ENCODE data around the gene DEFB121. TPM values are rescaled to one million over a fixed set of nuclear protein-coding genes. Genes with fewer than 3 reads are reported as not detected.

Gene DEFB121
- total RNA-seq, 1 donor from 2014 or later: not detected

- TF ChIP-seq, protein P1, sequence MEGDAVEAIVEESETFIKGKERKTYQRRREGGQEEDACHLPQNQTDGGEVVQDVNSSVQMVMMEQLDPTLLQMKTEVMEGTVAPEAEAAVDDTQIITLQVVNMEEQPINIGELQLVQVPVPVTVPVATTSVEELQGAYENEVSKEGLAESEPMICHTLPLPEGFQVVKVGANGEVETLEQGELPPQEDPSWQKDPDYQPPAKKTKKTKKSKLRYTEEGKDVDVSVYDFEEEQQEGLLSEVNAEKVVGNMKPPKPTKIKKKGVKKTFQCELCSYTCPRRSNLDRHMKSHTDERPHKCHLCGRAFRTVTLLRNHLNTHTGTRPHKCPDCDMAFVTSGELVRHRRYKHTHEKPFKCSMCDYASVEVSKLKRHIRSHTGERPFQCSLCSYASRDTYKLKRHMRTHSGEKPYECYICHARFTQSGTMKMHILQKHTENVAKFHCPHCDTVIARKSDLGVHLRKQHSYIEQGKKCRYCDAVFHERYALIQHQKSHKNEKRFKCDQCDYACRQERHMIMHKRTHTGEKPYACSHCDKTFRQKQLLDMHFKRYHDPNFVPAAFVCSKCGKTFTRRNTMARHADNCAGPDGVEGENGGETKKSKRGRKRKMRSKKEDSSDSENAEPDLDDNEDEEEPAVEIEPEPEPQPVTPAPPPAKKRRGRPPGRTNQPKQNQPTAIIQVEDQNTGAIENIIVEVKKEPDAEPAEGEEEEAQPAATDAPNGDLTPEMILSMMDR (IDR thresholded peaks at IDR 0.05): no peak
- intact Hi-C loops (cut with DNase I): no loop called here
- no peak for DNase-seq
- Histone ChIP-seq H3K27ac (no peak overlapping the region), H3K4me1 (no peaks in the 10 kb centered on the region), H3K9me3 (no peaks in the 10 kb centered on the region), H3K27me3 (peaks cover 8% of the 10 kb centered on the region), H3K36me3 (no peaks in the 10 kb centered on the region), H3K4me3 (no peak overlapping the region)
- ATAC-seq: no peak
These were observed 9.6 kb upstream of the DEFB121 start for GRCh38 chr20:31415653-31416052.

DNA sequence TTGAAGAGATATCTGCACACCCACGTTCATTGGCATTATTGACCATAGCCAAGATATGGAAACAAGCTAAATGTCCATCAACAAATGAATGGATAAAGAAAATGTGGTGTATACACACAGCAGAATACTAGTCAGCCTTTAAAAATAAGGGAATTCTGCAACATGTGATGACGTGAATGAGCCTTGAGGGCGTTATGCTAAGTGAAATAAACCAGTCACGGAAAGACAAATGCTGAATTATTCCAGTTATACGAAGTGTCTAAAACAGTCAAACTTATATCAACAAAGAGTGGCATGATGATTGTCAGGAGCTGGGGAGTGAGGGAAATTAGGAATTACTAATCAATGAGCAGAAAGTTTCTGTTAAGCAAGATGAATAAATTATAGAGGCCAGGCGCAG, 8.4 kb upstream of the DEFB121 start:
- Histone ChIP-seq H3K4me1 (no peaks in the 10 kb centered on the region), H3K36me3 (no peaks in the 10 kb centered on the region), H3K9me3 (no peaks in the 10 kb centered on the region), H3K4me3 (no peak overlapping the region), H3K27me3 (peaks cover 8% of the 10 kb centered on the region), H3K27ac (no peak overlapping the region)
- DNase-seq: no peak
- TF ChIP-seq, protein P1 (IDR thresholded peaks at IDR 0.05): no peak
- intact Hi-C loops (cut with DNase I): no loop called here
- no peak for ATAC-seq

DNA sequence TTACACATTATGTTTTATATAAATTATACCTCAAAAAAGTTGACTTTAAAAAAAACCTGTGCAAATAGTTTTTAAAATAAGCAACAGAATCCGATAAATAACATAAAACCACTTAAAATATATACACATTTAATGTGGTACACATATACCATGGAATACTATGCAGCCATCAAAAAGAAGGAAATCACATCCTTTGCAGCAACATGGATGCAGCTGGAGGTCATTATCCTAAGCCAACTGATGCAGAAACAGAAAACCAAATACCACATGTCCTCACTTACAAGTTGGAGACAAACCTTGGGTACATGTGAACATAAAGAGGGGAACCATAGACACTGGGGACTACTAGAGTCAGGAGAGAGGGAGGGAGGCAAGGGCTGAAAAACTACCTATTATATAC, 4.0 kb upstream of the DEFB121 start:
- DNase-seq (no peak), ATAC-seq (no peak)
- H3K36me3 ChIP-seq: no peaks in the 10 kb centered on the region
- H3K27me3 ChIP-seq: peaks cover 4% of the 10 kb centered on the region
- intact Hi-C loops (cut with DNase I): no loop called here
- no peaks in the 10 kb centered on the region for H3K4me1 ChIP-seq
- no peak overlapping the region for H3K27ac ChIP-seq
- H3K9me3 ChIP-seq: no peaks in the 10 kb centered on the region
- no peak overlapping the region for H3K4me3 ChIP-seq
- TF ChIP-seq, protein P1 (IDR thresholded peaks at IDR 0.05): no peak

- no peak for ATAC-seq
- H3K27ac ChIP-seq: no peak overlapping the region
- no peaks in the 10 kb centered on the region for H3K9me3 ChIP-seq
- H3K27me3 ChIP-seq: no peaks in the 10 kb centered on the region
- no peaks in the 10 kb centered on the region for H3K36me3 ChIP-seq
- intact Hi-C loops (cut with DNase I): no loop called here
- no peak for DNase-seq
- no peaks in the 10 kb centered on the region for H3K4me1 ChIP-seq
- TF ChIP-seq, protein P1 (IDR thresholded peaks at IDR 0.05): no peak
- H3K4me3 ChIP-seq: no peak overlapping the region
These were observed 2.1 kb downstream of the DEFB121 start for GRCh38 chr20:31403886-31404285.

GRCh38 chr20:31394900-31395299, 11.1 kb downstream of the DEFB121 start:
- no peak overlapping the region for H3K27ac ChIP-seq
- DNase-seq (no peak), ATAC-seq (no peak)
- no peaks in the 10 kb centered on the region for H3K36me3 ChIP-seq
- no peaks in the 10 kb centered on the region for H3K4me1 ChIP-seq
- TF ChIP-seq, protein P1 (IDR thresholded peaks at IDR 0.05): no peak
- H3K9me3 ChIP-seq: no peaks in the 10 kb centered on the region
- intact Hi-C loops (cut with DNase I): no loop called here
- H3K4me3 ChIP-seq: no peak overlapping the region
- H3K27me3 ChIP-seq: no peaks in the 10 kb centered on the region

- intact Hi-C loops (cut with DNase I): no loop called here
- DNase-seq: no peak
- no peaks in the 10 kb centered on the region for H3K4me1 ChIP-seq
- no peaks in the 10 kb centered on the region for H3K27me3 ChIP-seq
- H3K36me3 ChIP-seq: no peaks in the 10 kb centered on the region
- TF ChIP-seq, protein P1 (IDR thresholded peaks at IDR 0.05): no peak
- H3K27ac ChIP-seq: no peak overlapping the region
- ATAC-seq: no peak
- no peaks in the 10 kb centered on the region for H3K9me3 ChIP-seq
- no peak overlapping the region for H3K4me3 ChIP-seq
These were observed 13.2 kb downstream of the DEFB121 start for GRCh38 chr20:31392836-31393235.

Measured in upper lobe of right lung (tissue), 1 donor.